Stimulated activated CD4-positive, alpha-beta T cell treated with anti-CD3 and anti-CD28 coated beads, TNF-alpha, amount 100 ng/mL, for 1 hour (primary cell): ENCODE data around the gene SHISA2.
A peak's percentile ranks its signal among the peaks of the same experiment; 100 is the strongest.
"Not testable (repeated sequence)": the region's sequence is repeated elsewhere in the genome, so short reads cannot be mapped to it uniquely, and the experiment has no call there.

ENCODE experiments used
- DNase-seq, 3 donors: peaks; one replicate each; pipeline ENCODE4 v3.0.0-alpha.2; 2020; ENCODE audit warnings: low read depth in 3 of 3, low spot score in 1 of 3

SHISA2 gene

GRCh38 chr13:26051657-26052311 is at the start of gene SHISA2:
TSS of gene SHISA2 (minus strand) at chr13:26052016. CDS start at chr13:26050975, 1,041 bp downstream.
- DNase-seq, result peak in 1 of 3 donors; percentile 24

GRCh38 chr13:26095846-26096610 is 44.2 kb upstream of the SHISA2 start:
- no peak for DNase-seq

GRCh38 chr13:26095338-26095737 is 43.5 kb upstream of the SHISA2 start:
- DNase-seq, result no peak

GRCh38 chr13:26076821-26077220 is 25.0 kb upstream of the SHISA2 start:
- not testable (repeated sequence) for DNase-seq

GRCh38 chr13:26075498-26075897 is 23.7 kb upstream of the SHISA2 start:
- no peak for DNase-seq

GRCh38 chr13:26074706-26075105 is 22.9 kb upstream of the SHISA2 start:
- DNase-seq, result no peak

- not testable (repeated sequence) for DNase-seq
These were observed 20.5 kb upstream of the SHISA2 start for GRCh38 chr13:26072335-26072734.

- no peak for DNase-seq
These were observed 19.9 kb upstream of the SHISA2 start for GRCh38 chr13:26071691-26072090.

- DNase-seq, result not testable (repeated sequence)
These were observed 17.8 kb upstream of the SHISA2 start for GRCh38 chr13:26069642-26070041.

- DNase-seq, result not testable (repeated sequence)
These were observed 16.6 kb upstream of the SHISA2 start for GRCh38 chr13:26068372-26068771.

- no peak for DNase-seq
These were observed 15.8 kb upstream of the SHISA2 start for GRCh38 chr13:26067601-26068000.

- not testable (repeated sequence) for DNase-seq
These were observed 14.7 kb upstream of the SHISA2 start for GRCh38 chr13:26066492-26066891.

- DNase-seq, result peak in 1 of 3 donors; percentile 15
These were observed 11.1 kb upstream of the SHISA2 start for GRCh38 chr13:26062853-26063444.

GRCh38 chr13:26061947-26062346 is 10.1 kb upstream of the SHISA2 start:
- DNase-seq, result no peak

GRCh38 chr13:26061256-26061655 is 9.4 kb upstream of the SHISA2 start:
- no peak for DNase-seq

GRCh38 chr13:26060357-26060756 is 8.5 kb upstream of the SHISA2 start:
- no peak for DNase-seq

GRCh38 chr13:26058704-26059103 is 6.9 kb upstream of the SHISA2 start:
- DNase-seq, result no peak

- no peak for DNase-seq
These were observed 3.1 kb upstream of the SHISA2 start for GRCh38 chr13:26054896-26055295.

GRCh38 chr13:26053418-26053980 is 1.7 kb upstream of the SHISA2 start:
- DNase-seq, result no peak

- DNase-seq, result no peak
These were observed 521 bp upstream of the SHISA2 start for GRCh38 chr13:26052337-26052736.

- DNase-seq, result no peak
These were observed 572 bp downstream of the SHISA2 start for GRCh38 chr13:26051231-26051656.
